Measurements from ENCODE around the gene MAN1B1. TPM values are rescaled to one million over a fixed set of nuclear protein-coding genes. Genes with fewer than 3 reads are reported as not detected.
A peak's percentile ranks its signal among the peaks of the same experiment; 100 is the strongest.

Gene MAN1B1
- total RNA-seq, 1 experiment from 2014 or later: 50.9 TPM

- no peaks in the 10 kb centered on the region for H3K9me2 ChIP-seq (ENCODE audit: insufficient read depth)
- ATAC-seq (no peak), DNase-seq (ENCODE audit: low read depth, low spot score) (no peak)
- TF ChIP-seq FOSL1 (IDR thresholded peaks at IDR 0.05; ENCODE audit: low read depth) (no peak), ZFX (IDR thresholded peaks at IDR 0.05) (no peak), SIN3A (IDR thresholded peaks at IDR 0.05; ENCODE audit: low read depth) (no peak), SRF (IDR thresholded peaks at IDR 0.05; ENCODE audit: low read depth) (no peak), EZH2phosphoT487 (IDR thresholded peaks at IDR 0.05; ENCODE audit: borderline replicate concordance) (no peak), POLR2A (IDR thresholded peaks at IDR 0.05; ENCODE audit: borderline replicate concordance, extremely low read depth, insufficient read depth, insufficient read length) (no peak), YY1 (IDR thresholded peaks at IDR 0.05; ENCODE audit: extremely low read depth, insufficient replicate concordance, low read depth, low read length) (no peak), TCF7L2 (IDR thresholded peaks at IDR 0.05; ENCODE audit: borderline replicate concordance, extremely low read depth, insufficient read depth, insufficient read length) (no peak), REST (IDR thresholded peaks at IDR 0.05; ENCODE audit: low read depth) (no peak), CTCF (IDR thresholded peaks at IDR 0.05 in 2 of 3, conservative IDR thresholded peaks at IDR 0.05 in 1 of 3; ENCODE audit: borderline replicate concordance in 1 of 3, insufficient read depth in 1 of 3, low read depth in 2 of 3, low read length in 2 of 3) (no peak), CEBPB (IDR thresholded peaks at IDR 0.05; ENCODE audit: low read depth) (no peak), JUND (IDR thresholded peaks at IDR 0.05) (no peak), SP1 (IDR thresholded peaks at IDR 0.05; ENCODE audit: low read depth) (no peak), MAX (IDR thresholded peaks at IDR 0.05) (no peak), POLR2AphosphoS5 (IDR thresholded peaks at IDR 0.05; ENCODE audit: low read depth, low read length) (no peak), EGR1 (IDR thresholded peaks at IDR 0.05; ENCODE audit: low read depth) (no peak)
- H3K36me3 ChIP-seq (ENCODE audit: control insufficient read depth in 1 of 2, insufficient read depth in 2 of 2, low read length in 2 of 2): no peaks in the 10 kb centered on the region
- H3K9ac ChIP-seq (ENCODE audit: low read length): peak overlapping the region; percentile 66
- peaks cover 22 to 40% of the 10 kb centered on the region in 2 experiments for H3K4me1 ChIP-seq (ENCODE audit: control insufficient read depth in 1 of 2, insufficient read depth in 2 of 2, low read length in 2 of 2)
- intact Hi-C loops (cut with micrococcal nuclease): no loop called here
- no peaks in the 10 kb centered on the region for H4K20me1 ChIP-seq (ENCODE audit: insufficient read depth)
- no peaks in the 10 kb centered on the region for H3K79me2 ChIP-seq (ENCODE audit: insufficient read depth, low read length)
- no TSS peak for BruUV-seq (replicated peaks)
- H3K27me3 ChIP-seq (ENCODE audit: insufficient read depth, low read length): no peaks in the 10 kb centered on the region
- ChIA-PET RAD21 (ENCODE audit: low non-redundant PET in 1 of 2, low total read pairs in 2 of 2, uncharacterized antibody in 2 of 2, unreplicated experiment in 2 of 2) (no interaction called here), POLR2A (interaction anchor here (1.4 to 1.5 kb wide), 2 partner anchors 9 to 13 kb away, joined by 4 read pairs; no protein-coding TSS in a partner anchor), CTCF (interaction anchor here (1.2 to 4.3 kb wide), 4 partner anchors 8 to 26 kb away, joined by 9 to 22 read pairs (median 11); partner anchors contain the start of gene NPDC1)
- peak overlapping the region; percentile 57 to 68 for H3K4me3 ChIP-seq (replicated peaks in 1 of 2; ENCODE audit: low read depth in 1 of 2, low read length in 2 of 2)
- peak overlapping the region; percentile 95 for H3K4me2 ChIP-seq (ENCODE audit: low read length)
- no peaks in the 10 kb centered on the region for H3K9me3 ChIP-seq (ENCODE audit: control insufficient read depth in 1 of 2, insufficient read depth in 1 of 2, low read depth in 1 of 2, low read length in 2 of 2)
- no peak overlapping the region for H2AFZ ChIP-seq (ENCODE audit: low read depth, low read length, poor library complexity, severe bottlenecking)
- H3K27ac ChIP-seq (ENCODE audit: low read depth, low read length): peak overlapping the region; percentile 85
These were observed 31.8 kb upstream of the MAN1B1 start for GRCh38 chr9:137054932-137055384.

All from HCT116 (cell line).